Jurkat, Clone E6-1 (cell line): ENCODE measurements around the gene CCNJL.

Source experiments
- DNase-seq: peaks from one replicate; pipeline ENCODE4 v3.0.0-alpha.2; 2011; ENCODE audit warnings: low read depth, low spot score
- H3K4me3 ChIP-seq: 2 replicates; pipeline ENCODE4 v1.5.1; 2011; ENCODE audit warnings: mild to moderate bottlenecking, low read length, control low read depth, moderate library complexity

Gene CCNJL

DNA sequence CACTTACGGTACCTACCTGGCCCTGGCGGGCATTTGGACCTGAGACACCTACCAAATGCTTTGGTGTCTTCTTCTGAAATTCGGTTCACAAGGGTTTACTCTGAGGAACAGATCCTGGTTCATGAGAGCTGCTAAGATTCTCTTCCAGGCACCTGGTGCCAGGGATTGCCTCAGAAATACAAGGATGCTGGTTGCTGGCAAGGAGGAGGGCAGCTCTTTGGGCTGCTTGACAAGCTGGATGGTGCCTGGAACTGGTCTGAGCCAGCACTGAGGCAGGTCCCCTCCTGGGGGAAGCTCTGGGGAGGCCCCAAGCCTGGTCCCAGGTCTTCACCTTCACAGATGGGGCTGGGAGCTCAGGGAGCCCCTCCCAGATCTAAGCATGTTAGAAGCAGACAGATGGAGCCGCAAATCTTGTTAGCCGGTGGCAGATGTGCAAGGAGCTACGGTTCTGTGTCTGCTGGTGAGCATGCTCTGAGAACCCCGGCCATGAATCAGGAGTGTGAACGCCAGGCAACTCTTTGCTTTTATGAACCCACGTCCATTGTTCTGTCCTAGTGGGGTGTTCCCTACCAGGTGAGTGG lies 66.8 kb downstream of the CCNJL start:
- H3K4me3 ChIP-seq: no peak overlapping the region
- DNase-seq: no peak

DNA sequence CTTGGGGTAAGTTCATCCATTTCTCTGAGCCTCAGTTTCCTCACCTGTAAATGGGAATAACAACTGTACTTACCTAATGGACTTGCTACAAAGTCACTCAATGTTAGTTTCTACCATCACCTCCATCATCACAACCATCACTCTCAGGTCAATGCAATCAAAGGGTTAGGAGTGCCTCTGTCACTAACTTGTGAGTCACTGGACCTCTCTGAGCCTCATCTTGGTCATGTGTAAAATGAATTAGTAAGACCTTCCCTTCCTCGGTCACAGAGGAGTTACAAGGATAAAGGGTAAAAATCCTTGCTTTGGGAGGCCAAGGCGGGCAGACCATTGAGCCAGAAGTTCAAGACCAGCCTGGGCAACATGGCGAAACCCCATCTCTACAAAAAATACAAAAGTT lies 70.2 kb downstream of the CCNJL start:
- no peak overlapping the region for H3K4me3 ChIP-seq
- no peak for DNase-seq

DNA sequence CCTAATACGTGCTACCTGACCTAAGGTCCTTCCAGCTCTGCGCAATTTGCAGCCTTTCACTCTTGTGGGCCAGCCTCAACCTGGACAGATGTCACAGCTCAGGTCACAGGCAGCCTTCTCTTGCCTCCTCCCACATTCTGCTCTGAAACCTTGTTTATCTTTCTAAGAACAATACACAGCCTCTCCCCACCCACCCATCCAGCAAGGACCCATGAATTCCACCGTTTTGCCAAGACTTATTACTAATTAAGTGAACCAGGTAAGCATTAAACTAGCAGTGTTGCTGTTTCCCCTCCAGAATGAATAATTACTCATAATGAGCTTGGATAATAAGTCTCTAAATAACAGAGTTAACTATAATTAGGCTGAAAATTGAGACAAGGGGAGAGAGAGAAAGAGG lies 72.0 kb downstream of the CCNJL start:
- no peak overlapping the region for H3K4me3 ChIP-seq
- no peak for DNase-seq

DNA sequence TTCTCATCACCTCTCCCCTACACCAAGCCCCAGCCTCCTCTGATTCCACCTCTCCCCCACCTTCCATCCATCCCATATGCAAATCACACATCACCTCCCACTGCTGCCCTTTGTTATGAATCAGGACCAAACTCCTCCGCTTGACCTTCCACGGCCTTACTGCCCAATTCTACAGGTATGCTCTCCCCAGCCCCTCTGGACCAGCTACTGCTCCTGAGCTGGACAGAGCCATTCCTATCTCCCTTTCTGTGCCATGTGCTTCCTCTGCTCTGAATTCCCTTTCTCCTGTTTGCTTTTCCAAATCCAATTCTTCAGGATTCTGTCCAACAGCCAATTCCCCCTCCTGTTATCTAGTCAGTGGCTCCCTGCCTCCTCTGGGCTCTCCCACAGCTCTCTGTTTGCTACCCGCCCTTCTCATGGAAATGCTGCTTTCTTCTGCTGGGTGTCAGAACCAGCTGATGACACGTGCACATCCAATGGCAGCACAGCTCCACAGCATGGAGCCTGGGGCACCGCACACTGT lies 74.7 kb downstream of the CCNJL start:
- H3K4me3 ChIP-seq: no peak overlapping the region
- no peak for DNase-seq

DNA sequence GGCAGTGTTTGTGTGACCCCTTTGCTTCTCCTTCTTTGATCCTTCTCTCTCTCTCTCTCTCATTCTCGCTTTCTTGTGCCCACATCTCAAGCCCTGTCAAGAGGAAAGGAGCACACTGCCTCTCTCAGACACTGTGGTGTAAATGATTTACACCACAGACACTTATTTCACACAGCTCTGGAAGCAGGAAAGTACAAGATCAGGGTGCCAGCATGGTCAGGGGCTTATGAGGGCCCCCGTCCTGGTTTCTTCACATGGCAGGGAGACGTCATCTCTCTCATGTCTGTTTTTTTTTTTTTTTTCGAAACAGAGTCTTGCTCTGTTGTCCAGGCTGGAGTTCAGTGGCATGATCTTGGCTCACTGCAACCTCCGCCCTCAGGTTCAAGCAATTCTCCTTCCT lies 76.6 kb downstream of the CCNJL start:
- DNase-seq: no peak
- no peak overlapping the region for H3K4me3 ChIP-seq

DNA sequence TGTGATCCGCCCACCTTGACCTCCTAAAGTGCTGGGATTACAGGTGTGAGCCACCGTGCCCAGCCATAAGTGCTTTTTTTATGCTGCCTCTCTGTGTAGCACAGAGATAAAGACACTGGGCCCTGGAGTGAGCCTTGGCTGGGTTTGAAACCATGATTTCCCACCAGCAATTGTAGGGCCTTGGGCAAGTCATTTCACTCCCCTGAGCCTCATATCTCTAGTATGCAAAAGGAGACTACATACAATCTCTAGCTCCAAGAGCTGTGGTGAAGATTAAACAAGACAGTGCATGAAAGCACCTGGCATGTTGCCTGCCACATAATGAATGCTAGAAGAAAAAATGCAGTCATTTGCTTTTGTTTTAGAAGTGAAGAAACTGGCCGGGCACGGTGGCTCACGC lies 79.1 kb downstream of the CCNJL start:
- no peak for DNase-seq
- H3K4me3 ChIP-seq: no peak overlapping the region

DNA sequence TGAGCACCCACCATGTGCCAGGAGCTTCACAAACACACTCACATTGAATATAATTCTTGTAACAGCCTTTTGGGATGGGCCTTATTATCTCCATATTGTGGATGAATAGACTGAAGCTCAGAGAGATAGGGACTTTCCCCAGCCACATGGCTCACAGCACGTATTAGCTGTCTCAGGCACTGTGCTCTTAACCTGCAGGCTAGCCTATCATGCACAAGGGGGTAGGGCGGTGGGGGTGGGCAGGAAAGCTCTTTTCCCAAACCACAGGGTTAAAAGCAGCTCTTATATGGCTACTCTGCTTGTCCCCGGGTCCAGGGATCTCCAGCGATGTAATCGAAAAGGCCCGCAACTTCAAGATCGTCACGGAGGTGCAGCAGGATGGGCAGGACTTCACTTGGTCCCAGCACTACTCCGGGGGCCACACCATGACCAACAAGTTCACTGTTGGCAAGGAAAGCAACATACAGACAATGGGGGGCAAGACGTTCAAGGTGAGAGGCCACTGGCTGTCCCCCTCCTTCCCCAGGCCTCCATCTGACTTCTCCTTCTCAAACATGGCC lies 80.5 kb downstream of the CCNJL start:
- H3K4me3 ChIP-seq: no peak overlapping the region
- no peak for DNase-seq

DNA sequence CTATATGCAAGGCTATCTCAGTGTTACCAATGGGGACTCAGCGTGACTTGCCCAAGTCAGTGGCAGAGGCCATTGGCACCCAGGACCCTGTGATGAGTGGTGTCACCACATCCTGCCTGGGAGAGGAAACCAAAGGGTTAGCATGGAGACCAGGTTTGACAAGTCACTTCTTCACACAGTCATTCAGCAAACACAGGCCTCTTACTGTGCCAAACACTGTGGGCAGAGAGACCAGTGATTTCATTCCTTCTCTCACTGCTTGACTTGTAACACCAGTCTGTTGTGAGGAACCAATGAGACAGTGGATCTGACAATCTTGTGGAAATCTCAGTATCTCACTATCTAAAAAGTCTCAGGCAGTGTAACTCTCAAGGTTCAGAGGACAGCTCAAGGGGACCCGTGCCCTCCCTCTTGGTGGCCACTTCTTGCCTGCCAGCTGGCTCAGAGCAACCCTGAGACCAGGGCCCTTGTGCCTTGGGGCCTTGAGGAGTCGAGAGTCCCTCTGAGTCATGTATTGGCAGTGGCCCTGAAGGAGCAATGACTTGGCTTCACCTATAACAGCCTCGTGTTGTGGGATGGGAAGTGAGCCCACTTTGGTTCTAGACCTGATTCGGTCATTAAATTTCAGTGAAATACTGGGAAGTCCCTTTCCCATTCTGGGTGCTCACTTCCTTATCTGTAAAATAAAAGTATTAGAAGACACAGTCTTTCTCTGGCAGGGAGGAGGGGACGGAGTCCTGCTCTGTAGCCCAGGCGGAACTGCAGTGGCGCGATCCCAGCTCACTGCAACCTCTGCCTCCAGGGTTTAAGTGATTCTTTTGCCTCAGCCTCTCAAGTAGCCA lies 81.5 kb downstream of the CCNJL start:
- no peak overlapping the region for H3K4me3 ChIP-seq
- no peak for DNase-seq

DNA sequence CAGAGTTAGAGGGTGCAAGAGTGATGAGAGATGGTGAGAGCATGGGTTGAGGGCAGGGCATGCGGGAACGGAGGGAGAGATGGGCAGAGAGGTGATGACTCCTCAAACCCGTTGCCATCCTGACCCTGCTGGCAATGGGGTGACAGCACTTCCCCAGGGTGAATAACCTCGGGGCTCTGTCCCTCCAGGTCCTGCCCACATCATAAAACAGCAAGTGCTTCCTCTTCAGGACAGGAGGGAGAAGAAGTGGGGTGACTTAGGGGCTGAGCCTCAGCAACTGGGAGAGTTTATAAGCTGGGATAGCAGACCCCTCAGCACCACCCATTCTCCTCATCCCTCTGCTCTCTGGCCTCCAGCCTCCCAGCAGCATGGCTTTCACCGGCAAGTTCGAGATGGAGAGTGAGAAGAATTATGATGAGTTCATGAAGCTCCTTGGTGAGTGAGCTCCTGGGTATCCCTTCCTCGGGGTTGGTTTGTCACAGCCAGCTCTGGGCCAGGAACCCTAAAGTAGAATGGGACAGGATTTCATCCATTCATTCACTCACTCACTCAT lies 83.1 kb downstream of the CCNJL start, which contains the start of gene FABP6:
Gene FABP6 (plus strand): TSS at position 317 of the 553 bp plus-strand sequence. CDS start 52 bp downstream, at position 369.
- H3K4me3 ChIP-seq: no peak within 1 kb of the TSS
- DNase-seq: no peak

DNA sequence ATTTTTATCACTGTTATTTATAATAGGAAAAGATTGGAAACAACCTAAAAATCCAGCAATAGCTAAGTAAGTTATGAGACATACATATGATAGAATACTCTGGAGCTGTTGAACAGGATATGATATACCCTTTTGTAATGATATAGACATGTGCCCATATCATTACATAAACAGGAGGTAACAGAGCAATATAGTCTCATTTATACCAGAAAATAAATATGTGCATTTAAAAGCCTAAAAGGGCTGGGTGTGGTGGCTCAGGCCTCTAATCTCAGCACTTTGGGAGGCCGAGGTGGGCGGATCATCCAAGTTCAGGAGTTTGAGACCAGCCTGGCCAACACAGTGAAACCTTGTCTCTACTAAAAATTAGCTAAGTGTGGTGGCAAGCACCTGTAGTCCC lies 85.4 kb downstream of the CCNJL start:
- no peak overlapping the region for H3K4me3 ChIP-seq
- DNase-seq: no peak

DNA sequence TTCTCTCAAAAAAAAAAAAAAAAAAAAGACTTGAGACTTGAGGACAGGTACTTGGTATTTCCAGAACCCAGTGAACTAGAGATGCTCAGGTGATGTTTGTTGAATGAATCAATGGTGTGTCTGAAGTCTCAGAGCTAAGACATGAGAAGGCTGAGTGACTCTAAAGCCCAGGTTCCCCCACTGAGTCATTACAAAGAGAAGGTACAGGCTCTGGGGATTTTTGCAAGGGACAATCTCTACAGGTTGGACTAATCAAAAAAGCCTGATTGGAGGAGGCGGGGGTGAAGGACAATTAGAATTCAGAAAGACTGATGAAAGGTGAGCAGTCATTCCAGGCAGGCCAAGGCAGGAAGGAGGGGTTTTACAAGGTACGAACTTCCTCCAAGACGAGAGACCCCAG lies 91.3 kb downstream of the CCNJL start:
- no peak overlapping the region for H3K4me3 ChIP-seq
- no peak for DNase-seq

DNA sequence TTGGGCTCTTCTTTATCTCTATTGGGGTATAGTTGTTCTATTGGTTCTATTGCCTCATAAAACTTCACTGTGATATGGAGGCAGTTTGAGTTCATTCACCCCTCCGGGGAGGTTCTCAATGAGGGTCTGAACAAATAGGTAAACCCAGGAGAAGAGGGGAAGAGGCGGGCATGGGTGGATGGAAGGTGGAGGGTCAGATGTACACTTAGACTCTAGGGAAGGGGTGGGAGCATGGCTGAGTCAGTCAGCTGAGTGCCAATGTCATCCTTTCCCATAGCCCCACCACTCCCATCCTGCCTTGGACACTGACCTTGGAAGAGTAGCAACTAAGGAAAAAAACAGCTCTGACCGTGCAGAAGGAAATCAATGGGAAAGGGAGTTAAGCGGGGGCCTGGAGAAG lies 93.0 kb downstream of the CCNJL start:
- no peak for DNase-seq
- no peak overlapping the region for H3K4me3 ChIP-seq

DNA sequence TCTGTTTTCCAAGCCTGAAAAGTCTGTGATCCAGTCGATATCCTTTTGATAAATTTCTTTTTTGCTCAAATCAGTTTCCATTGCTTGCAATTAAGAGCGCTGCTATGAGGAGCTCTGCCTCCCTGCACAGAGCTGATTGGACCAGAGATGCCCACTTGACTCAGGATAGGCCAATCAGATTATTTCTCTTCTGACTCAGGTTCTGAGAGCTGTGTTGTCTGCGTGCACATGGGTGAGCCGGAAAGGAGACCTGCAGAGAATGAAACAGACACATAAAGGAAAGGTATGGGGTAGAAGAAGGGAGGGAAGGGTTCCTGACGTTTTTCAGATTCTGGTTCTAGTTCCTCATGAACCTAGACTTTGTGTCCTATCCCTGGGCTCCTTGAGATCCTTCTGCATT lies 98.8 kb downstream of the CCNJL start:
- no peak overlapping the region for H3K4me3 ChIP-seq
- no peak for DNase-seq

DNA sequence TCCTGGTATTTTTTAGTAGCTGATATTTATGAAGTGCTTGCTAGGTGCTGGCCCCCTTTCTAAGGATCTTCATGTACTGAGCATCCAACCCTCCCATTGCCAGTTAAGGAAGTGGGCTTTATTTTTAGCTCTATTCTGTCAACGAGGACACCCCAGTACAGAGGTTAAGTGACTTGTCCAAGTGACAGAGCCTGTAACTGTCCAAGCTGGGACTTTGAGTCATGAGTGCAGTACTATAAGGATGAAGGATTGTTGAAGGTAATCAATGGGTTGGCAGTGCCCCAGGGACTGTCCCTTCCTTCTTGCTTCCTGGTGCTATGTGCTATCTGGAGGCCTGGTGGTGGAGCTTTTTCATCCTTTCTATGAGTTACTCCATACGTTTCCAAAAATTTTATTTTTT lies 101.0 kb downstream of the CCNJL start:
- no peak for DNase-seq
- no peak overlapping the region for H3K4me3 ChIP-seq

DNA sequence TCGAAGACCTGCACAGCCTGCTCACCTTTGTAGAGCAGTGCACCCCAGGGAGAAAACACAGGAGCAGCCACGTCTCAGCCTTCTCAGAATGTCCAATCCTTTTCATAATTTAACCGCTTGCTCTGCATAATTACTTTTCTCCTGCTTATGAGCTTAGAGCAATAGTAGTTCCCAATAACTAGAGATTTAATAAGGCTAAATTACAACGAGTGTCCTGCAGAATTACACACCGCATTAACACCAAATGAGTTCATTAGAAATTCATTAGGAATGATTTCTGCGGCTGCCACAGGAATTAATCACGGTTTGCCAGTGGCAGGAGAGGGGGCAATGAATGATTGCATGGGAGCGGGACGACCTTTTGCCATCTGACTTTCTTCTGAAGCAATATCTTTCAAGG lies 101.8 kb downstream of the CCNJL start:
- DNase-seq: no peak
- H3K4me3 ChIP-seq: no peak overlapping the region

DNA sequence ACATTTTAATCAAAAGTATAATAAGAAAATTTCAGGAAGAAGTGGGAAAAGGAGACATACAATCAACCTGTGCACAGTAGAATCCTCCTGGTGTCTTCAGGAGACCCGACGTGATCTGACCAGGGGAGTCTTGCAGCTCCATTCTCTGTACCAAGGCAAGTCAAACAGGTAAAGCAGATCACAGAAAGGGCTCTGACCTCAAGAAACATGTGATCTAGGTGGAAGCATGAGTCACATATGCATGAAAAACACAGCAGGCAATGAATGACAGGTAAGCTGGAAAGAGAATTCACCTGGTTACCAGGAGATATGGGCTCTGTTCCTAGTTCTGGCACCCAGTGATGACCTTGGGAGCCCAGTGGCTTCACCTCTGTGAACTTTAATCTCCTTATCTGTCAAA lies 102.4 kb downstream of the CCNJL start:
- no peak overlapping the region for H3K4me3 ChIP-seq
- no peak for DNase-seq

DNA sequence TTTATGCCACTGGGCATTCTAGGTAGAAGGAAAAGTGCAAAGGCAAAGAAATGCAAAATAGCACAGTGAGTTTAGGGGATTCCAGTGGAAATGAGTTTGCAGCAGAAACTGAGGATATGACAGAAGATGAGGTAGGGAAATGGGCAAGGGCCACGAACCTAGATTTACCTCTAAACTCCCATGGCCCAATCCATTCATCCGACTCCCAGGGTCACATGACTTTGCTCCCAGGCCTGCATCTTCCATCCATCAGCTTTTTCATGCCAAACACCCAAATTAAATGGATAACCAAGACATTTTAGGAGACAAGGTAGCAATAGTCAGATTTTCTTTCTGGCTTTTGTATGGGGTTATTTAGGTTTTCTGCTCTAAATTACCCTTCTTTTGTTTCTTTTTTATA lies 105.3 kb downstream of the CCNJL start:
- H3K4me3 ChIP-seq: no peak overlapping the region
- DNase-seq: no peak
